IPS DF 4.7 (cell line): Measurements from ENCODE around the gene TMEM109.

Experiments used
- DNase-seq: peaks from one replicate; pipeline ENCODE4 v3.0.0-alpha.2; 2013; ENCODE audit warnings: low spot score; ENCODE audit errors: extremely low read depth

The TMEM109 gene

GRCh38 chr11:60966890-60967289 lies 52.9 kb downstream of the TMEM109 start:
- DNase-seq, result no peak

GRCh38 chr11:60968223-60968622 lies 54.3 kb downstream of the TMEM109 start:
- DNase-seq, result no peak

GRCh38 chr11:60970369-60970774 lies 56.4 kb downstream of the TMEM109 start:
- no peak for DNase-seq

- no peak for DNase-seq
These were observed 56.9 kb downstream of the TMEM109 start for GRCh38 chr11:60970890-60971289.

GRCh38 chr11:60971520-60971919 lies 57.6 kb downstream of the TMEM109 start, which contains the start of gene CD6:
Gene CD6, plus strand, starts transcription at chr11:60971680. Its CDS starts 186 bp downstream, at chr11:60971866.
- no peak for DNase-seq

GRCh38 chr11:60972182-60973030 lies 58.4 kb downstream of the TMEM109 start:
- DNase-seq, result no peak
